ENCODE measurements around the gene PLEKHA1.

- TF ChIP-seq CTCF (IDR thresholded peaks at IDR 0.05) = no peak
- no peak for TF ChIP-seq POLR2A (IDR thresholded peaks at IDR 0.05)
Observed at GRCh38 chr10:122349758-122350369, 24.6 kb upstream of the PLEKHA1 start.
